HepG2 (cell line): ENCODE measurements around the gene HOXD1. TPM values are rescaled to one million over a fixed set of nuclear protein-coding genes. Genes with fewer than 3 reads are reported as not detected.
A peak's percentile ranks its signal among the peaks of the same experiment; 100 is the strongest.

ENCODE experiments used
- ATAC-seq: fragments of 200-7000 bp; cut with Tn5 transposase; 3 replicates; pipeline ENCODE4 v1.9.1; 2020; ENCODE audit warnings: mild to moderate bottlenecking, moderate library complexity
- BruUV-seq: library from RNA; stranded (reverse); fragments of 400-500 nt; replicated peaks from 2 replicates; lab custom pipeline; 2021; lab: Mats Ljungman, UMichigan
- CTCF ChIA-PET: fragments of 300-600 bp; formaldehyde crosslinking; extraction: SDS; loops from one replicate; lab custom pipeline; 2021; ENCODE audit warnings: low total read pairs, inconsistent platforms, low intra/inter-chr PET ratio; lab: Yijun Ruan, JAX
- POLR2A ChIA-PET: fragments of 350-600 bp; sonication (Branson Sonifier 250); formaldehyde crosslinking; loops from one replicate; lab custom pipeline; 2020; ENCODE audit warnings: antibody characterized with exemption, inconsistent platforms; lab: Yijun Ruan, JAX
- DNase-seq: peaks from one replicate; pipeline ENCODE4 v3.0.0-alpha.2; 2015; ENCODE audit warnings: low spot score
- FAIRE-seq: peaks from 3 replicates; lab custom pipeline; 2011; peaks lifted over from hg19 to GRCh38; lab: Jason Lieb, UNC
- H2AFZ ChIP-seq: one replicate; pipeline ENCODE4 v1.6.1; 2011; ENCODE audit warnings: low read length, inconsistent platforms
- H3K27ac ChIP-seq: fragments of 300-600 bp; 3 replicates; pipeline ENCODE4 v1.8.0; 2011; ENCODE audit warnings: mixed run types, mild to moderate bottlenecking, mixed read lengths, low read length, inconsistent platforms; ENCODE audit not compliant: insufficient read depth; ENCODE audit errors: extremely low read length
- H3K27me3 ChIP-seq, 2 experiments: fragments of 200-600 bp in 1 of 2; 2 replicates in 1 of 2; 3 replicates in 1 of 2; pipeline versions ENCODE4 v1.6.0 to v1.8.0; 2011; ENCODE audit warnings: low read length in 2 of 2, mild to moderate bottlenecking in 2 of 2, moderate library complexity in 2 of 2, inconsistent platforms in 1 of 2; ENCODE audit not compliant: insufficient read depth in 2 of 2, control insufficient read depth in 1 of 2
- H3K36me3 ChIP-seq, 2 experiments: fragments of 200-600 bp in 1 of 2; replicated peaks in 1 of 2; 2 replicates in 1 of 2; 3 replicates in 1 of 2; pipeline versions ENCODE4 v1.5.1 to v1.8.0; 2011; ENCODE audit warnings: low read length in 2 of 2, inconsistent platforms in 1 of 2; ENCODE audit not compliant: insufficient read depth in 2 of 2, control insufficient read depth in 1 of 2
- H3K4me1 ChIP-seq: 2 replicates; pipeline ENCODE4 v1.5.1; 2012; ENCODE audit warnings: low read length, inconsistent platforms; ENCODE audit not compliant: insufficient read depth
- H3K4me2 ChIP-seq: 2 replicates; pipeline ENCODE4 v1.6.0; 2011; ENCODE audit warnings: low read depth, low read length, inconsistent platforms
- H3K4me3 ChIP-seq, 3 experiments: fragments of 200-600 bp in 1 of 3; sonication (generic), shearing (Covaris generic) in 1 of 3; replicated peaks in 1 of 3; 2 replicates each; pipeline ENCODE4 v1.5.1; 2011 to 2016; ENCODE audit warnings: low read length in 3 of 3, inconsistent platforms in 2 of 3, low read depth in 2 of 3, mild to moderate bottlenecking in 2 of 3, control low read depth in 1 of 3, mixed read lengths in 1 of 3; ENCODE audit not compliant: insufficient read depth in 1 of 3
- H3K79me2 ChIP-seq: one replicate; pipeline ENCODE4 v1.6.1; 2011; ENCODE audit warnings: low read length, inconsistent platforms; ENCODE audit not compliant: insufficient read depth
- H3K9ac ChIP-seq: 2 replicates; pipeline ENCODE4 v1.6.0; 2011; ENCODE audit warnings: mild to moderate bottlenecking, low read depth, low read length, inconsistent platforms; ENCODE audit not compliant: insufficient read depth
- H3K9me3 ChIP-seq: 2 replicates; pipeline ENCODE4 v1.5.1; 2012; ENCODE audit warnings: mild to moderate bottlenecking, low read length
- H4K20me1 ChIP-seq: 2 replicates; pipeline ENCODE4 v1.6.0; 2011; ENCODE audit warnings: inconsistent platforms, mild to moderate bottlenecking, low read length, moderate library complexity; ENCODE audit not compliant: insufficient read depth
- CBX2 ChIP-seq, 2 experiments: fragments of 200-600 bp in 1 of 2; sonication (generic); formaldehyde crosslinking in 1 of 2; IDR thresholded peaks; 2 replicates each; pipeline versions ENCODE4 v1.7.0 to v1.8.1; 2018 to 2022; ENCODE audit warnings: low read depth in 2 of 2, low read length in 1 of 2, mild to moderate bottlenecking in 1 of 2, missing genetic modification reagents in 1 of 2
- GABPA ChIP-seq, 2 experiments: IDR thresholded peaks; 2 replicates each; pipeline ENCODE4 v1.6.1; 2011 to 2016; ENCODE audit warnings: low read depth in 2 of 2, low read length in 1 of 2, missing biosample characterization in 1 of 2, missing genetic modification characterization in 1 of 2
- HNRNPL ChIP-seq: fragments of 200-400 bp; formaldehyde crosslinking; IDR thresholded peaks from 2 replicates; pipeline ENCODE4 v1.6.1; 2017; ENCODE audit warnings: mild to moderate bottlenecking, low read depth, low read length
- KDM2A ChIP-seq: sonication (generic); formaldehyde crosslinking; IDR thresholded peaks from 2 replicates; pipeline ENCODE4 v1.4.0; 2020; ENCODE audit warnings: low read depth, missing genetic modification reagents, borderline replicate concordance
- NR2F6 ChIP-seq, 2 experiments: IDR thresholded peaks; 2 replicates each; pipeline ENCODE4 v1.6.1; 2016; ENCODE audit warnings: antibody characterized with exemption in 1 of 2, mild to moderate bottlenecking in 1 of 2
- RAD21 ChIP-seq: fragments of 450-650 bp; formaldehyde crosslinking; IDR thresholded peaks from 2 replicates; pipeline ENCODE4 v1.5.0; 2020; ENCODE audit warnings: mild to moderate bottlenecking
- ZNF687 ChIP-seq: sonication (generic); formaldehyde crosslinking; IDR thresholded peaks from 2 replicates; pipeline ENCODE4 v1.5.1; 2020; ENCODE audit warnings: mild to moderate bottlenecking, missing genetic modification reagents, moderate library complexity
- ZNF691 ChIP-seq: sonication (generic); formaldehyde crosslinking; IDR thresholded peaks from 2 replicates; pipeline ENCODE4 v1.4.0; 2020; ENCODE audit warnings: missing genetic modification reagents, low read depth, mild to moderate bottlenecking, borderline replicate concordance
- ZSCAN9 ChIP-seq: IDR thresholded peaks from 2 replicates; pipeline ENCODE4 v1.6.1; 2016; ENCODE audit warnings: borderline replicate concordance
- WGBS: methylation state at CpG from one replicate; pipeline ENCODE4 v1.1.6; 2017; ENCODE audit warnings: low lambda C conversion rate; 5-methylcytosine and 5-hydroxymethylcytosine counted together
- in situ Hi-C: cut with HindIII; loops from 2 replicates; pipeline ENCODE4 v1.10.0; 2017; ENCODE audit warnings: low pct_unique_long_range_greater_than_20kb; ENCODE audit not compliant: extremely low pct_ligation_motif_present
- intact Hi-C: fragments of 100-400 bp; cut with micrococcal nuclease; formaldehyde crosslinking; loops from one replicate; pipeline ENCODE4 v1.10.0; 2022; ENCODE audit not compliant: unreplicated experiment
- polyA plus RNA-seq, 8 experiments: library from polyadenylated mRNA; depleted of rRNA in 3 of 8; stranded (reverse) in 7 of 8; unstranded in 1 of 8; fragments of >200 nt; fragmentation: Illumina TruSeq in 4 of 8; extraction: Trizol in 4 of 8; gene quantifications; 2 replicates each; pipeline versions ENCODE4 v1.2.1 to v1.2.3, GENCODE V29; 2011 to 2016; ENCODE audit warnings: low read depth in 4 of 8, missing spikeins in 1 of 8, mixed read lengths in 1 of 8; ENCODE audit not compliant: insufficient read depth in 1 of 8
- total RNA-seq, 5 experiments: library from RNA; depleted of rRNA; stranded (reverse); fragments of >200 nt; fragmentation: Illumina TruSeq; extraction: Trizol; gene quantifications; 2 replicates each; pipeline ENCODE4 v1.2.3, GENCODE V29; 2016; ENCODE audit warnings: low read depth in 1 of 5

Gene HOXD1
- total and polyA plus RNA-seq, 2 of the 13 experiments (the other 11 are each of a cell fraction or from before 2014, with no cell fraction given), result 10.0 to 22.3 TPM

GRCh38 chr2:176149939-176150583, 38.4 kb upstream of the HOXD1 start:
- ChIA-PET POLR2A (no interaction called here), CTCF (no interaction called here)
- Histone ChIP-seq H3K4me3 (no peak overlapping the region; a peak in 1 of 6 replicates), H3K27me3 (peaks cover 19 to 92% of the 10 kb centered on the region in 2 experiments), H3K79me2 (no peaks in the 10 kb centered on the region), H3K27ac (no peak overlapping the region), H3K9me3 (no peaks in the 10 kb centered on the region), H3K4me1 (peaks cover 25% of the 10 kb centered on the region), H3K9ac (no peak overlapping the region), H2AFZ (no peak overlapping the region), H3K36me3 (no peaks in the 10 kb centered on the region), H4K20me1 (no peaks in the 10 kb centered on the region), H3K4me2 (peak overlapping the region; percentile 37)
- WGBS, result 39% methylated on average over 24 of the region's 24 CpGs
- DNase-seq (no peak), FAIRE-seq (no peak), ATAC-seq (no peak)
- BruUV-seq, result no TSS peak
- in situ Hi-C loops, result no loop called here
- intact Hi-C loops, result no loop called here
- TF ChIP-seq GABPA (IDR thresholded peaks at IDR 0.05; ENCODE audit: low read depth, low read length), result no peak
- TF ChIP-seq GABPA (CRISPR knock-in tag; IDR thresholded peaks at IDR 0.05; ENCODE audit: low read depth), result no peak
- TF ChIP-seq ZNF691 (CRISPR knock-in tag), result no peak
- peak; percentile 78 for TF ChIP-seq CBX2 (IDR thresholded peaks at IDR 0.05; ENCODE audit: low read depth, low read length)
- no peak for TF ChIP-seq CBX2 (CRISPR knock-in tag; IDR thresholded peaks at IDR 0.05; ENCODE audit: low read depth)

- no peaks in the 10 kb centered on the region for H3K79me2 ChIP-seq
- 14% methylated on average over 8 of the region's 14 CpGs for WGBS
- no peak overlapping the region for H2AFZ ChIP-seq
- no peak overlapping the region for H3K9ac ChIP-seq
- H3K4me2 ChIP-seq, result no peak overlapping the region
- CTCF ChIA-PET, result no interaction called here
- H3K27me3 ChIP-seq, result peaks cover 20 to 92% of the 10 kb centered on the region in 2 experiments
- no TSS peak for BruUV-seq
- ATAC-seq (no peak), FAIRE-seq (no peak), DNase-seq (no peak)
- H3K4me1 ChIP-seq, result peaks cover 25% of the 10 kb centered on the region
- no peak overlapping the region for H3K27ac ChIP-seq
- H3K4me3 ChIP-seq, result no peak overlapping the region
- POLR2A ChIA-PET, result no interaction called here
- in situ Hi-C loops (no loop called here), intact Hi-C loops (no loop called here)
- H3K36me3 ChIP-seq, result no peaks in the 10 kb centered on the region
- no peaks in the 10 kb centered on the region for H3K9me3 ChIP-seq
- no peaks in the 10 kb centered on the region for H4K20me1 ChIP-seq
- TF ChIP-seq NR2F6 (IDR thresholded peaks at IDR 0.05), result no peak
- TF ChIP-seq NR2F6 (CRISPR knock-in tag; IDR thresholded peaks at IDR 0.05), result no peak
- TF ChIP-seq HNRNPL, result 0 out of 2 replicates have a peak, but pooled peaks have one; percentile 53
- no peak for TF ChIP-seq KDM2A
- 0 out of 2 replicates have a peak, but pooled peaks have one; percentile 6 for TF ChIP-seq ZNF687 (CRISPR knock-in tag)
- TF ChIP-seq RAD21 (CRISPR knock-in tag), result no peak
- no peak for TF ChIP-seq ZSCAN9 (CRISPR knock-in tag)
These were observed 37.7 kb upstream of the HOXD1 start for GRCh38 chr2:176150584-176151441.
